ENCODE data around the gene ZNF557. TPM values are rescaled to one million over a fixed set of nuclear protein-coding genes. Genes with fewer than 3 reads are reported as not detected.
A peak's percentile ranks its signal among the peaks of the same experiment; 100 is the strongest.

ZNF557 gene
- total and polyA plus RNA-seq, 10 of the 15 experiments (the other 5 are each of a cell fraction or from before 2014, with no cell fraction given), result 3.9 to 12.1 (median 9.0) TPM

GRCh38 chr19:7106711-7107657, 37.5 kb downstream of the ZNF557 start:
- ChIA-PET POLR2A (no interaction called here), CTCF (no interaction called here), SMC1A (ENCODE audit: uncharacterized antibody, unreplicated experiment) (no interaction called here), RAD21 (ENCODE audit: unreplicated experiment) (no interaction called here)
- FAIRE-seq (no peak), ATAC-seq (no peak), DNase-seq (ENCODE audit: low read depth, low spot score) (no peak)
- Histone ChIP-seq H3K4me2 (ENCODE audit: control insufficient read depth, insufficient read depth) (no peak overlapping the region), H3K27ac (ENCODE audit: control insufficient read depth, insufficient read depth) (no peak overlapping the region), H3K4me3 (no peak overlapping the region), H3K27me3 (replicated peaks in 1 of 2; ENCODE audit: control insufficient read depth in 2 of 2, insufficient read depth in 2 of 2, low read length in 1 of 2) (no peaks in the 10 kb centered on the region), H4K20me1 (ENCODE audit: control insufficient read depth, insufficient read depth) (no peaks in the 10 kb centered on the region), H2AFZ (ENCODE audit: control insufficient read depth, low read depth, low read length) (no peak overlapping the region), H3K9me3 (replicated peaks; ENCODE audit: control insufficient read depth, insufficient read depth, low read length) (no peaks in the 10 kb centered on the region), H3K9ac (ENCODE audit: control insufficient read depth, insufficient read depth, low read length) (no peak overlapping the region), H3K36me3 (ENCODE audit: control insufficient read depth in 2 of 2, insufficient read depth in 2 of 2, low read length in 1 of 2) (no peaks in the 10 kb centered on the region), H3K4me1 (ENCODE audit: control insufficient read depth, insufficient read depth, low read length) (peaks cover 11% of the 10 kb centered on the region), H3K79me2 (ENCODE audit: control insufficient read depth, insufficient read depth, low read length) (no peaks in the 10 kb centered on the region)
- 72% methylated on average over 10 of the region's 10 CpGs for WGBS (ENCODE audit: insufficient coverage, insufficient replicate concordance, low lambda C conversion rate, missing lambda C conversion rate)
- intact Hi-C loops (cut with micrococcal nuclease; ENCODE audit: unreplicated experiment), result no loop called here
- no TSS peak for BruUV-seq (replicated peaks)
- in situ Hi-C loops (cut with MboI), result no loop called here
- TF ChIP-seq, protein P1, sequence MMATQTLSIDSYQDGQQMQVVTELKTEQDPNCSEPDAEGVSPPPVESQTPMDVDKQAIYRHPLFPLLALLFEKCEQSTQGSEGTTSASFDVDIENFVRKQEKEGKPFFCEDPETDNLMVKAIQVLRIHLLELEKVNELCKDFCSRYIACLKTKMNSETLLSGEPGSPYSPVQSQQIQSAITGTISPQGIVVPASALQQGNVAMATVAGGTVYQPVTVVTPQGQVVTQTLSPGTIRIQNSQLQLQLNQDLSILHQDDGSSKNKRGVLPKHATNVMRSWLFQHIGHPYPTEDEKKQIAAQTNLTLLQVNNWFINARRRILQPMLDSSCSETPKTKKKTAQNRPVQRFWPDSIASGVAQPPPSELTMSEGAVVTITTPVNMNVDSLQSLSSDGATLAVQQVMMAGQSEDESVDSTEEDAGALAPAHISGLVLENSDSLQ (IDR thresholded peaks at IDR 0.05), result no peak
- TF ChIP-seq CREB1 (IDR thresholded peaks at IDR 0.05; ENCODE audit: low read depth) (0 out of 2 replicates have a peak, but pooled peaks have one; percentile 17), E4F1 (IDR thresholded peaks at IDR 0.05; ENCODE audit: borderline replicate concordance, partially characterized antibody) (no peak)
